HG03060 (cell line): ENCODE results near the gene GTSE1.

ENCODE experiments used
- ATAC-seq: cut with Tn5 transposase; IDR thresholded peaks from one replicate; pipeline ENCODE4 v1.9.1; 2021; ENCODE audit warnings: low read depth, moderate number of reproducible peaks; ENCODE audit not compliant: unreplicated experiment

The GTSE1 gene

DNA sequence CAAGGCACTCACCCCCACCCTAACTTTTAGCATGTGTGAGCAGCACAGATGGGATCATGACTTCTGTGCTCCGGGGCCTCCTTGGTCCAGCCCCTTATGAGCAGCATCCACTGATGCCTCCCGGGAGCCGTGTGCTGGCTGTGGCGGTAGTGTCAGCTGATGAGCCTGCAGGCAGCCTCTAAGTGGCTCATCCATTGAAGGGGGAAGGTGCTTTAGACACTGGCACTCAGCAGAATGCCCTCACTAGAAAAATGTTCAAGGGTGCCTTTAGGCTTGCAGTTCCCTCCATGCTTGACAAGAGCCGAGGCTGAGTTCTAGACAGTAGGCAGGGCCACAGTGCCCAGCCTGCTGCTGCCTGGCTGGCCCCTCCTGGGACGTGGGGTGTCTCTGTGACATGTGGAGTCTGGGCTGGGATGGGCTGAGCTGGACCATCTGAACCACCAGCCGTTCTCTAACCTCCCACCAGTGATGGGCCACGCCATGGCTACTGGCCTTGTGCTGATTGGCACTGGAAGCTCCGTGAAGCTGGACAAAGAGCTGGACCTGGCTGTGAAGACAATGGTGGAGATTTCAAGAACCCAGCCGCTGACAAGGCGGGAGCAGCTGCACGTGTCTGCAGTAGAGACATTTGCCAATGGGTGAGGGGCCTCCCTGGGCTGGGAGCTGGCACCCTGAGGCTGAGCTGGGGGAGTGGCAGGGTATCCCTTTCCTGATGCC lies 23.1 kb upstream of the GTSE1 start:
- no peak for ATAC-seq

DNA sequence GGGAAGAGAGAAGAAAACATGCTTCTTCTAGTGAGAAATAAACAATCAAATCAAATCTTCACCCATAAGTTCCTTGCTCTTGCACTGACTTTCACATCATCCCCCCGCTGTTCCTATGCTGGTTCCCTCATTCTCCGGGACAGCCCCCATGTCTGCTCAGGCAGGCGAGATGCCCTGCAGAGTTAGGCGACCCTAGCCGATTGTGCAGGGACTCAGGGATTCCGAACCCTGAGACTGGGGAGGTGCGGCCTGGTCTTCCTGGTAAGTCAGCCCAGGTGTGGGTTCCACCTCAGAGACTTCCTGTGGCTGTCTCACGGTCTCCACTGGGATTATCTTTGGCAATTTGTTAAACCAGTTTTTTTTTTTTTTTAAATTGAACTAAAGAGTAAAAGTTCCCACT lies 22.3 kb upstream of the GTSE1 start:
- ATAC-seq, result no peak

DNA sequence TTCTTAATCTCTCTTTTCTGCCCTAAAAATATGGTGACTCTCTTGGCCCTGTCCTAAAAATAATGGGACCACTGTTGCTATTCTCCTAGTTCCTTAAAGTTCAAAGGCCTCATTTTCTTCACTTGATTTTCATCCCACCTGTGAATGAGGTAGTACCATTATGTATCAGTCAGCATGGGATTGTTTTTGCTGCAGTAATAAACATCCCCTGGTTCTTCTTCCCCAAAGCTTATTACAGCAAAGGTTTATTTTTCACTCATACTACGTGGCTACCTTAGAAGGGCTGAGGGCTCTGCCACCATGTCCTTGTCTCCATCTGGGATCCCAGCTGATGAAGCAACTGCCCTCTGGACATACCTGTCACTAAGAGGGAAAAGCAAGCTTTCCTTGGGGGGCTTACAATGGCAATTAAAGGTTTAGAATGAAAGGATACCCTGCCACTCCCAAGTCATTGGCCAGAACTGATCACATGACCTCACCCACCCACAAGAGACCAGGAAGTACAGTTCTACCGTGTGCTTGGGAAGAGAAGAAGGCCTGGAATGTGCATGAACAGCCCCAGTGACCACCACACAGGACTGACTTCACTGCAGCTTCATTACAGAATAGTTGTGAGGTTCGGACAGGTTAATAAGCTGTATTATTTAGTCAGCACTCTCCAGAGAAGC lies 21.1 kb upstream of the GTSE1 start:
- no peak for ATAC-seq

DNA sequence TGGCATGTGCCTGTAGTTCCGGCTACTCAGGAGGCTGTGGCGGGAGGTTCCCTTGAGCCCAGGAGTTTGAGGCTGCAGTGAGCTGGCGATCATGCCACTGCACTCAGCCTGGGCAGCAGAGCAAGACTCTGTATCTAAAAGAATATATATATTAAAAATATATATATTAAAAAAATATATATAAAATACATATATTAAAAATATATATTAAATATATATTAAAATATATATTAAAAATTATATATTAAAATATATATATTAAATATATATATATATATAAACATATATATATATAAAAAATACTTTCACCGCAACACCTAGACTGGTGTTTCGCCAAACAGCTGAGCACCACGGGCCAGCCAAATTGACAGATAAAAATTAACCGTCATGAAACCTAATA lies 20.1 kb upstream of the GTSE1 start:
- ATAC-seq, result no peak

DNA sequence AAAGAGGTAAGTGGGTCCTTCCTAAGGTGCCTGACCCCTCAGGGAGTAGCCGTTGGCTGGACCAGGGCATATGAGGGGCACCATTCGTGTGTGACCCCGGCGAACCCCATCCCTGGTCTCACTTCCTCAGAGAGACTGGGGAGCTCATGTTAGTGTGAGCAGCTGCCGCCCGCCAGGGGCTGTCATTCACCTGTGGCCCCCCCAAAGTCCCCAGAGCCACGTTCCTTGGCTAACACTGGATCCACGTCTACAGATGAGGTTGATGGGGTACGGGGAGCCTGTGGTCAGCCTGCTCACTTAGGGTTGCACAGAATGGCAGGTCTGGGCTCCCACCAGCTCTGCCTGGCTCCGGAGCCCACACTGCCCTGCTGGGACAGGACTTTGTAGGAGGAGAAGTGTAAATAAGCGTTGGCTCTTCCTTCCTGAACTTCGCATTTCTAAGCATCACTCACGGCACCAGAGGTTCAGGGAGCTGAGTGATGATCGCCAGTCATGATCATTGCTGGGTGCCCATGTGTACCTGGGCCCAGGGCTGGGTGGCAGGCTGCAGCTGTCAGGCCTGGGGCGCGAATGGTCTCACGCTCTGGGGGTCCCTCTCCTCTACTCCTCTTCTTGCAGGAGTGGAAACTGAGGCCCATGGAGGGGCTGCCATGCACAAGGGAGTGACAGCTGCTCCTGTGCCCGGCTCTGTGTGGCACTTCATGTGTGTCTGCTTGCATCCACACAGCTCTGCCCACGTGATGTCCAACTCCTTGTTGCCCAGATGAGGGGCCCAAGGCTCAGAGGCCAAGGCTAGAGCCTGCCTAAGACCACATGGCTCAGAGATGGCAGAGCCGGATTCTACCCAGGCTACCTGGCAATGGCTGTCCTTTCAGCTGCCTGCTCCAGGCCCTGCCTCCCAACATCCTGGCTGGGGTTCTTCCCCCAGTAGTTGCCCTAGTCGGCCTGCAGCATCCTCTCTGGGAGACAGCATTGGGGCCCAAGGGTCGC lies 17.7 kb upstream of the GTSE1 start:
- no peak for ATAC-seq

DNA sequence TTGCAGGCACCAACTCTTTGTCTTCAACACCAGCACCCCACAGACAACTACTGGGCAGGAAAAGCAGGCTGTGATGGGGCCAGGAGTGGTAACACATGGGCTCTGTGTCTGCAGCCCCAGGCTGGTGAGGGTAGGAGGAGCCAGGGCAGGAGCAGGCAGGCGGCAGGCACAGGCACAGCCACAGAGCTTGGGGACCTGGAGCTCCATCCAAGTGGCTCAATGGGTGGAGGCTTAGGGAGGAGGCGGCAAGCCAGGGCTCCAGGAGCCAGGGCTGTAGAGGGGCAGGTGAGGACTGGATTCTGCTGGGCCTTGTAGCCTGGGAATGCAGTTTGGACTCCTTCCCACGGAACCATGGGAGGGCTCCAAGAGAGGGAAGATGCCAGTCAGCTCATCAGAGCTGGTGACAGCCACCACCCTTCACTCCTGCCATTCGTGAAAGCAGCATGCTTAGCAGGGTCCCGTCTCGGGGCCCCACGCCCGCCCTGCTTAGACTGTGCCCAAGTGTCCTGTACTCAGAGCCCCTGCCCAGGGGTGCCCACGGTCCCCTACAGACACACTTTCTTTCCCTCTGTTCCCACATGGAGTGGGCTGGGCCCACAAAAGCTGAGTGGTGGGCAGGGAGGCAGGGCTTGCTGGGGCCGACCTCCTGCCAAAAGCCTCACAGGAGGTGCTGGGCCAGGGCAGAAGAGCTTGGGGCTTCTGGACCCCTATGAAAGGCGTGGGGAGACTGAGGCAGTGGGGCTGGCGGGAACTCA lies 16.4 kb upstream of the GTSE1 start:
- ATAC-seq, result no peak

DNA sequence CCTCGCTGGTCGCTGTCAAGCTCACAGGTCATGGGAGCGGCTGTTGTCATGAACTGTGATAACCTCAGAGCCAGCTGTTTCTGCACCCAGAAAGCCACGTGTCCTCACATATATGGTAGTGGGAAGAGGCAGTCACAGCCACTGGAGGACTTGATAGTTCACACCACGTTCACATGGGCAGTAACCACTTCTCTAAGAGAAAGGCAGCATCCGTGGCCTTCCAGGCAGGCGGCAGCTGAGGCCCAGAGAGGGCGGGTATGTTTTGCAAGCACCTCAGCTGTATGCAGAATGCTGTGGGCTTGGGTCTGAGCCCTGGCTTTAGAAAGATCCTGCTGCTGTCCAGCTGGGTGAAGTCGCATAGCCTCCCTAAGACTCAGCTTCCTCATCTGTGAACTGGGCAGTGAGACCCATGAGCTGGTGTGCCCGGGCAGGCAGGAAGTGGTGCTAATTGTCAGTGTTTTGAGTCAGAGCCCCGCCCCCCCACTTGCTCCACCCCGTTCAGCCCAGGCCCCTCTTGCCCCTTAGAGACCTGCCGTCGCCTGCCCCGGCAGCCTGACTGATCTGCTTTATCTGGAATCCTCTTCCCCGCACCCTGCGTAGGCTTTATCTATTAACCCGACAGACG lies 15.6 kb upstream of the GTSE1 start:
- no peak for ATAC-seq

DNA sequence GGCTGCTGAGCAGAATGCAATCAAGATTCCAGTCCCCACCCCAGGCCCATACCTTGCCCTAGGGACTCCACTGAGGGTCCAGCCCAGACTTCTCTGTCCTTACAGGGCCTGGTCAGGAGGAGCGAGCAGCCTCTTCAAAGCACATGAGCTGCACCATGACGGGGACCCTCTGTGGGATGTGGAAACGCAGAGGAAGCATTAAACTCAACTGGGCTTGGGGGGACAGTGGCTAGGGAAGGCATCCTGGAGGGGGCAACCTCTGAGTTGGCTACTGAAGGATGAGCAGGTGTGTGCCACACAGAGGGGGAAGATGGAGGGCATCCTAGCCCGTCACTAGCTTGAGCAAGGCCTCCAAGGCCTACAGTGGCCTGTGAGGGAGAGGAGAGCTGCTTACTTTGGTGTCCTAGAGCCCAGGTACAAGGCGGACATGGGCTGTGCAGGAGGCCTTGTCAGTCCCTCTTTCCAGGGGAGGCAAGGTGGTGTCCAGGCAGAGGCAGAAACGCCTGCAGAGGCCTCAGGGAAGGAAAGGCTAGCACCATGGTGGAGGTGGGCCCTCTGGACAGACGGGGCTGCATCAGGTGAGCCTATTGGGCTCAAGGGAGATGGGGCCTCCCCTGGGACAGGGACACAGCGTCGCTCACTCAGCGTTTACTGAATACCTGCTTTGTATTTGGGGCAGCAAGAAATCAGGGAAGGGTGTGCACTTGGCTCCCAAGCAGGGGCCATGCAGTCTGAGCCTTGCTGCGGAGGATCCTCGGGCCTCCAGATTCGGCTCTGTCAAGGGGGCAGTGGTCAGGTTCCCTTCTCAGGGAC lies 14.6 kb upstream of the GTSE1 start:
- ATAC-seq, result no peak

DNA sequence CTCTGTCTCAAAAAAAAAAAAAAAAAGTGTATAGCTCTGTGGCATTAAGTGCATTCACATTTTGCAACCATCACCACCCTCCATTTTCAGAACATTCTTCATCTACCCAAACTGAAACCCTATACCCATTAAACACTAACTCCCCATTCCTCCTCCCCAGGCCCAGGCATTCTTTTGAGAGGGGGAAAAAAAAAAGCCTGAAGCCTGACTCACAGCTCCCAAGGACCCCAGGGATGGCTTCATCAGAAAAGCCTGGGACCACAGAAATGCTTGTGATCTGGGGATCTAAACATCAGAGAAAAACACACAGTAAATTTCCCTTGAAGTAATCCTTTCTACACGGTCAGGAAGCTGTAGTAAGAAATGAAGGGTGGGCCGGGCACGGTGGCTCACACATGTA lies 10.7 kb upstream of the GTSE1 start:
- no peak for ATAC-seq

DNA sequence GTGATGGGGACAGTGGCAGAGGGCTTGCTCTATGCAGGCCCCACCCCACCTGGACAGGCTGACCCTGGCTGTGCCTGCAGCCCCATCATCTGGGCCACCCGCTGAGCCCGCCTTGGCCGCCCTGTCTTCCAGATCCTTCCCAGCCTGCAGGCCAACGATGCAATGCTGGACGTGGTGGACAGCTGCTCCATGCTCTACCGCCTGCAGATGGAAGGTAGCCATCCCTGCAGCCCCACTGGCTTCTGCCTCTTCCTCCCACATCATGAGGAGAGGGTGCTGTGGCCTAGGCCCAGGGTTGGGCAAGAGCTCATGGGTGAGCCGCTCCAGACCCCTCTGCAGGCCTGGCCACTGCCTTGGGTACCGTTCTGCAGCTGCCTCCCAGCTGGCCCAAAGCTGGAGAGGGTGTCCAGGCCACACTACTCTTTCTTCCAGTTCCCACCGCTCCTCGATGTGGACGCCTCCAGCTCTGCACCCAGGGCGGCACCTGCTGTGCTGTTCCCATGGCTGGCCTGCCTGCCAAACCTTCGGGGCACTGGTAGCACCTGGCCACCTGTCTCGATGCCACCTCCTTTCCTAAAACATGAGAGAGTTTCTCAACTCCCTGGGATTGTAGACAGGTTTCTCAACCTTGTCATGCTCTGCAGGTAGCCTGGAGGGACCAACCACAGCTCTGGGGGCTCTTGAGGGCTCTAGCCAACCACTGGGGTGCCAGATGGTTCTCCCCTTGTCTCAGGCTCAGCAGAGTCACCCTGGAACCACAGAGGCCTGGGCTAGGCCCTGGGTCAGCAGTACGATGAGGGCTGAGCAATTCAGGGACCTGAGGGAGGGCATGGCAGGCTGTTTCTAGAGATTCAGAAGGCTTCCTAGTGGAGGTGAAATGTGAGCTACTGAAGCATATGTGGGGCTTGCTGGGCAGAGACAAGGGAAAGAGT lies 9.5 kb upstream of the GTSE1 start:
- no peak for ATAC-seq

DNA sequence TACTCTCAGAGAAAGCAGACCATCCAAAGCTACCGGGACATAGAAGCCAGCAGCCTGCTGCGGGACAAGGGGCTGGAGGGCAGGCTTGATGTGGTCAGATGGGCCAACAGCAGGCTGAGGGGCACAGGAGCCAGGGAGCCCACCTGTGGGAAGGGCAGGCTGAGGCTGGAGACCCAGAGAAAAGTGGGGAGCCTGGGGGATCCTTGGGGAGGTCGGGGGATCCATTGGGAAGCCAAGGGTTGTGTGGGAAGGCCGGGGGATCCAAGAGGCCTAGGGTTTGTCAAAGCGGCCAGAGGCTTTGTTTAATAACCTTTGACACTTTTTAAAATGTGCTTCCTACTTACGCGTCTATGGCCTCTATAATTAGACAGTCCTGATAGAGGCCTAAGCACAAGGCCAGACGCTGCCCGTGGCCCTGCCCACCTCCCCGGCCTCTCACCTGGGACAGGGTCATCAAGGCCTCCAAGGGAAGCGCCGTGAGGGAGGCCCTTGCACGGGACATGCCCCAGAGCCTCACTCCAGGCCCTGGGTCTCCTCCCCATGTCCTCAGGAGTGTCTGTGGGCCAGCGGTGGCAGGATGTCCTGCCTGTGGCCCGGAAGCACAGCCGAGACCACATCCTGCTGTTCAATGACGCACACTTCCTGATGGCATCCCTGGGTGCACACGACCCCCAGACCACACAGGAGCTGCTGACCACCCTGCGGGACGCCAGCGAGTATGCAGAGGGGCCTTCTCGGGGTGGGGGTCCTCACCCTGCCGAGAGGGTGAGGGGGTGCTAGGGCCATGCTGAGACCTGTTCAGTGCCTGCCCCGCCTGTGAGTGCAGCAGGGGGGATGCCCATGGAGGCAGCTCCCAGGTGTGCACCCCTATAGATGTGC lies 8.6 kb upstream of the GTSE1 start:
- no peak for ATAC-seq

DNA sequence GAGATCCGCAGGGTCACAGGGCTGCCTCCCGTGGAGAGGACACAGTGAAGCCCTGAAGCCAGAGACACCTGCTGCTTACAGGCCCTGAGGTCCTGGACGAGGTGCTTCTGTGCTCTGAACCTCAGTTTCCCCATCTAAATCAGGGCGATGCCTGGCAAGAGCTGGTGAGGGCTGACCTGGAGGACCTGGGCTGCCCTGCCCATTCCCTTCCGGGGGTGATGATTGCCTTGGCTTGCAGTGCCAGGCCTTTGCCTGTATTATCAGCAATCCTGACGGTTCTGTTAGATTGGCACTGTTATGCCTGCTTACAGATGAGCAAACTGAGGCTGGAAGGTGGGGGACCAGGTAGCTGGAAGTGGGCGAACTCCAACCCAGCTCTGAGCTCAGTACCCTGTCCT lies 7.8 kb upstream of the GTSE1 start:
- no peak for ATAC-seq

DNA sequence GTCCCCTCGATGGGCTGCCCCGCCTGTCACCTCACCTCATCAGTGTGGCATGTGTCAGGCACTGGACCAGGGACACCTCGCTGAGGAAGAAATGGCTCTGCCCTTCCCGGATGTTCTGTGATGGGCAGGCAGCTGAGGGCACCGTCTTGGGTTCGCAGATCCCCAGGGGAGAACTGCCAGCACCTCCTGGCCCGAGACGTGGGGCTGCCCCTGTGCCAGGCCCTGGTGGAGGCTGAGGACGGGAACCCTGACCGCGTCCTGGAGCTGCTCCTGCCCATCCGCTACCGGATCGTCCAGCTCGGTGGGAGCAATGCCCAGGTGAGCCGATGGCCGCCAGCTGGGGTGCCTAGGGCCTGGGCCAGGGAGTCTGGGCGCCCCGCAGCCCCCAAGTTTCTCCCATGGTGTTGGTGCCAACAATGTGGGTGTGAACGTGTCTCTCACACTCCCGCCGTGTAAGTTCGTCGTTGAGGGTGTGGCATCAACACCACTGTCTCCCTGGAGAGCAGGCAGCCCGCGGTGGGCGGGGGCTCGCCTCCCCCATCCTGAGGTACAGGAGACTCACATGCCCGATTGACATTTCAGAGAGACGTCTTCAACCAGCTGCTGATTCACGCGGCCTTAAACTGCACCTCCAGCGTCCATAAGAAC lies 7.3 kb upstream of the GTSE1 start:
- no peak for ATAC-seq

DNA sequence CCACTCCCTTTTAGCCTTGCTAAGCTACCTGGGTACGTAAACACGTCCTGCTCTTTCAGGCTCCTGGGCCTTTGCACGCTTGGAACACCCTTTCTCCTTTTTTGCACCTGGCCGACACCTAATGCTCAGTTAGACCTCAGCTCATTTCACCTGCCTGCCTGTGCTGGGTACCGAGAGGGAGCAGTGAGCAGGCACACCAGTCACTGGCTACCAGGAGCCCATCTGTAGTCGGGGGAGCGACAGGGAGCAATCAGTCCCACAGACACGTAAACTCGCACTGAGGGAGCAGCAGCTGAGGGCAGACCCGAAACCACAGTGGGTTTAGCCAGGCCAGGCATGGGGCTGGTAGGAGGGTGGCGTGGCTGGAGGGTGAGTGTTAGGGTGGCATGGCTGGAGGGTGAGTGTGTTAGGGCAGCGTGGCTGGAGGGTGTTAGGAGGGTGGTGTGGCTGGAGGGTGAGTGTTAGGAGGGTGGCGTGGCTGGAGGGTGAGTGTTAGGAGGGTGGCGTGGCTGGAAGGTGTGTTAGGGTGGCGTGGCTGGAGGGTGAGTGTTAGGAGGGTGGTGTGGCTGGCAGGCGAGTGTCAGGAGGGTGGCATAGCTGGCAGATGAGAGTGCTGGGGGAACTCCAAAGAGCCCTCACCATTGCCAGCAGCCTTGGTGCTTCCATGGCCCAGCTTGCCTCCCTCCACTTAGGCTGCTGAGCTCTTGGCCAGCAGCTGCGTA lies 6.4 kb upstream of the GTSE1 start:
- no peak for ATAC-seq

DNA sequence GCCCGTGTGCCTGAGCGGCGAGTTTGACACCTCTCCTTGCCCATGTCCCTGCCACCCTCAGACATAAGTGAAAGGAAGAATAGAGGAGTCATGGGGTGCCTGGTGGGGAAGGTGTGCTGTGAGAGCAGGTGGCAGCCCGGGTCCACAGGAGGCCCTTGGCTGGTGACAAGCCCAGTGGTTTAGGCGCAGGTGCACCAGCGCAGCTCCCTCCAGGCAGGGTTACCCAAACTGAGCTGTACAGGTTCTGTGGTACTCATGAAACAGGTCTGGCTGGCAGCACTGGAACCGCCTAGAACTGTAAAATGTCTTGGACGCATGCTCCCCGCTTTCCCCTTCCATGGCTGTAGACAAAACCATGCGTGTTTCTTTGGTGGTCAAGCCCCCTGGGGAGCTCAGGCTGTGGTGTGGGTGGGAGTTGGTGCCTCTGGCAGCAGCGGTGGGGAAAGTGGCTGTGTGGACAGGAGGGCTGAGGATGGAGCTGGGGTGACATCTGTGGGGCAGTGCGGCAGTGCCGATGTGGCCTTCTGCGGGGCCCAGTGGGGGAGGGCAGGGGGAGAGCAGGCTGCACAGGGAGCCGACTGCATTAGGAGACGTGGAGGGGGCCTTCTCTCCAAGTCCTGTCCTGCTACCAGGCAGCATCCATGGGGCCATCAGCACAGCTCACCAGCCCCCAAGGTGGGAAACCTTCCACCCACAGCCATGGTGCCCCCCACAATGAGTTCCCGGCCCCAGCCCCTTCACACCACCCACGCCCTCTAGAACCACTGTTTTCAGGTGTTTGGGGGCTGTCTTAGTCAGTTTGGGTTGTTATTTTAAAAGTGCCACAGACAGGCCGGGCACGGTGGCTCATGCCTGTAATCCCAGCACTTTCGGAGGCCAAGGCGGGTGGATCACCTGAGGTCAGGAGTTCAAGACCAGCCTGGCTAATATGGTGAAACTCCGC lies 5.6 kb upstream of the GTSE1 start:
- ATAC-seq, result no peak
